HepG2 (cell line): ENCODE results near the gene TMCO4. TPM values are rescaled to one million over a fixed set of nuclear protein-coding genes. Genes with fewer than 3 reads are reported as not detected.
A peak's percentile ranks its signal among the peaks of the same experiment; 100 is the strongest.

Source experiments
- DMAP1 ChIP-seq: IDR thresholded peaks from 2 replicates; pipeline ENCODE4 v1.6.1; 2016
- E2F2 ChIP-seq: sonication (generic); formaldehyde crosslinking; IDR thresholded peaks from 2 replicates; pipeline ENCODE4 v1.4.0; 2020; ENCODE audit warnings: missing genetic modification reagents, borderline replicate concordance
- EZH2 ChIP-seq: conservative IDR thresholded peaks from 2 replicates; pipeline ENCODE4 v1.6.1; 2012; ENCODE audit warnings: mild to moderate bottlenecking, low read depth, low read length, moderate library complexity
- IRX3 ChIP-seq: sonication (generic); formaldehyde crosslinking; IDR thresholded peaks from 2 replicates; pipeline ENCODE4 v1.8.1; 2023; ENCODE audit warnings: mild to moderate bottlenecking, low read depth, missing genetic modification reagents, borderline replicate concordance
- KLF13 ChIP-seq: sonication (generic); formaldehyde crosslinking; IDR thresholded peaks from 2 replicates; pipeline ENCODE4 v1.4.0; 2020; ENCODE audit warnings: mild to moderate bottlenecking, missing genetic modification reagents
- KLF9 ChIP-seq: IDR thresholded peaks from 2 replicates; pipeline ENCODE4 v1.6.1; 2016; ENCODE audit warnings: low read depth
- NFIC ChIP-seq: IDR thresholded peaks from 2 replicates; pipeline ENCODE4 v1.6.1; 2012; ENCODE audit warnings: mild to moderate bottlenecking, low read length, inconsistent platforms
- NFKB2 ChIP-seq: sonication (generic); formaldehyde crosslinking; IDR thresholded peaks from 2 replicates; pipeline ENCODE4 v1.4.0; 2020; ENCODE audit warnings: missing genetic modification reagents, borderline replicate concordance
- PAWR ChIP-seq: sonication (generic); formaldehyde crosslinking; IDR thresholded peaks from 2 replicates; pipeline ENCODE4 v1.4.0; 2020; ENCODE audit warnings: missing genetic modification reagents, mild to moderate bottlenecking, borderline replicate concordance
- PLRG1 ChIP-seq: fragments of 450-650 bp; conservative IDR thresholded peaks from 2 replicates; pipeline ENCODE4 v1.6.1; 2016
- RXRA ChIP-seq: sonication (generic); formaldehyde crosslinking; IDR thresholded peaks from 2 replicates; pipeline ENCODE4 v1.5.1; 2020; ENCODE audit warnings: missing genetic modification reagents
- ZBTB25 ChIP-seq: IDR thresholded peaks from 2 replicates; pipeline ENCODE4 v1.6.1; 2018; ENCODE audit warnings: missing genetic modification reagents
- ZBTB43 ChIP-seq: sonication (generic); formaldehyde crosslinking; conservative IDR thresholded peaks from 2 replicates; pipeline ENCODE4 v1.4.0; 2020; ENCODE audit warnings: missing genetic modification reagents
- ZBTB7A ChIP-seq: sonication (generic); formaldehyde crosslinking; IDR thresholded peaks from 2 replicates; pipeline ENCODE4 v1.8.0; 2022; ENCODE audit warnings: mild to moderate bottlenecking, missing genetic modification reagents
- ZFP36L1 ChIP-seq: sonication (generic); formaldehyde crosslinking; IDR thresholded peaks from 2 replicates; pipeline ENCODE4 v1.8.0; 2022; ENCODE audit warnings: mild to moderate bottlenecking, missing genetic modification reagents, moderate library complexity
- ZNF205 ChIP-seq: IDR thresholded peaks from 2 replicates; pipeline ENCODE4 v1.6.1; 2018; ENCODE audit warnings: missing biosample characterization, missing genetic modification reagents
- ZNF251 ChIP-seq: sonication (generic); formaldehyde crosslinking; IDR thresholded peaks from 2 replicates; pipeline ENCODE4 v1.9.0; 2021; ENCODE audit warnings: mild to moderate bottlenecking, missing genetic modification reagents
- ZNF609 ChIP-seq: sonication (generic); formaldehyde crosslinking; IDR thresholded peaks from 2 replicates; pipeline ENCODE4 v1.4.0; 2020; ENCODE audit warnings: mild to moderate bottlenecking, missing genetic modification reagents, borderline replicate concordance
- ZNF879 ChIP-seq: sonication (generic); formaldehyde crosslinking; IDR thresholded peaks from 2 replicates; pipeline ENCODE4 v1.8.1; 2023; ENCODE audit warnings: missing genetic modification reagents
- ZSCAN20 ChIP-seq: sonication (generic); formaldehyde crosslinking; IDR thresholded peaks from 2 replicates; pipeline ENCODE4 v1.4.0; 2020; ENCODE audit warnings: missing genetic modification reagents, mild to moderate bottlenecking, borderline replicate concordance
- ZXDC ChIP-seq: sonication (generic); formaldehyde crosslinking; IDR thresholded peaks from 2 replicates; pipeline ENCODE4 v1.5.0; 2020; ENCODE audit warnings: mild to moderate bottlenecking, missing genetic modification reagents
- polyA plus RNA-seq, 8 experiments: library from polyadenylated mRNA; depleted of rRNA in 3 of 8; stranded (reverse) in 7 of 8; unstranded in 1 of 8; fragments of >200 nt; fragmentation: Illumina TruSeq in 4 of 8; extraction: Trizol in 4 of 8; gene quantifications; 2 replicates each; pipeline versions ENCODE4 v1.2.1 to v1.2.3, GENCODE V29; 2011 to 2016; ENCODE audit warnings: low read depth in 4 of 8, missing spikeins in 1 of 8, mixed read lengths in 1 of 8; ENCODE audit not compliant: insufficient read depth in 1 of 8
- total RNA-seq, 5 experiments: library from RNA; depleted of rRNA; stranded (reverse); fragments of >200 nt; fragmentation: Illumina TruSeq; extraction: Trizol; gene quantifications; 2 replicates each; pipeline ENCODE4 v1.2.3, GENCODE V29; 2016; ENCODE audit warnings: low read depth in 1 of 5

Gene TMCO4
- total and polyA plus RNA-seq, 2 of the 13 experiments (the other 11 are each of a cell fraction or from before 2014, with no cell fraction given), result 2.1 to 4.1 TPM

- TF ChIP-seq ZNF609 (CRISPR knock-in tag) (no peak), ZBTB7A (CRISPR knock-in tag) (no peak), NFIC (no peak), ZNF205 (no peak), E2F2 (CRISPR knock-in tag) (no peak), ZNF251 (CRISPR knock-in tag) (no peak), RXRA (CRISPR knock-in tag) (no peak), ZBTB43 (CRISPR knock-in tag) (0 out of 2 replicates have a peak, but pooled peaks have one; percentile 28), ZXDC (CRISPR knock-in tag) (no peak), KLF9 (CRISPR knock-in tag) (no peak), ZNF879 (CRISPR knock-in tag) (no peak), ZSCAN20 (CRISPR knock-in tag) (0 out of 2 replicates have a peak, but pooled peaks have one; percentile 46), PLRG1 (no peak), ZBTB25 (peak; percentile 37; the same call in 1 of the 2 replicates), KLF13 (no peak), PAWR (CRISPR knock-in tag) (no peak), DMAP1 (CRISPR knock-in tag) (no peak), NFKB2 (CRISPR knock-in tag) (no peak), IRX3 (CRISPR knock-in tag) (no peak), EZH2 (no peak), ZFP36L1 (no peak)
Observed at GRCh38 chr1:19676438-19676922, 123.2 kb downstream of the TMCO4 start (continued).
